ENCODE measurements around the gene SORCS1.

GRCh38 chr10:106680061-106680460 lies 484.4 kb downstream of the SORCS1 start:
- TF ChIP-seq CTCF (conservative IDR thresholded peaks at IDR 0.05; ENCODE audit: low read depth, low read length) (no peak), EZH2 (IDR thresholded peaks at IDR 0.05; ENCODE audit: low read length, unreplicated experiment) (no peak), EZH2phosphoT487 (IDR thresholded peaks at IDR 0.05; ENCODE audit: borderline replicate concordance, low read length) (no peak)
